HCT116 (cell line): Measurements from ENCODE around the gene NFAT5. TPM values are rescaled to one million over a fixed set of nuclear protein-coding genes. Genes with fewer than 3 reads are reported as not detected.

Source experiments
- ATAC-seq: fragments of 200-7000 bp; cut with Tn5 transposase; 2 replicates; pipeline ENCODE4 v1.9.1; 2020; ENCODE audit warnings: mild to moderate bottlenecking, moderate library complexity
- BruUV-seq: library from RNA; stranded (reverse); fragments of 400-500 nt; replicated peaks from 2 replicates; lab custom pipeline; 2021; lab: Mats Ljungman, UMichigan
- CTCF ChIA-PET: fragments of 300-600 bp; sonication (Branson Sonifier 250); formaldehyde crosslinking; loops from one replicate; lab custom pipeline; 2021; ENCODE audit warnings: antibody characterized with exemption; lab: Charles Lee
- POLR2A ChIA-PET: fragments of 300-600, 350-600 bp; sonication (Branson Sonifier 250); formaldehyde crosslinking; loops from one replicate; lab custom pipeline; 2021; ENCODE audit warnings: antibody characterized with exemption; lab: Charles Lee
- RAD21 ChIA-PET, 2 experiments: fragments of 300-600 bp; sonication (Branson Sonifier 250); formaldehyde crosslinking; loops; one replicate each; lab custom pipeline; 2023; ENCODE audit warnings: low total read pairs in 2 of 2; ENCODE audit not compliant: uncharacterized antibody in 2 of 2, unreplicated experiment in 2 of 2, low non-redundant PET in 1 of 2; lab: Charles Lee
- DNase-seq: peaks from one replicate; pipeline ENCODE4 v3.0.0-alpha.2; 2010; ENCODE audit warnings: low read depth, low spot score
- H2AFZ ChIP-seq: fragments of 200-600 bp; shearing (Covaris generic), sonication (generic); 2 replicates; pipeline ENCODE4 v1.6.1; 2017; ENCODE audit warnings: low read depth, mixed run types, mixed read lengths, antibody characterized with exemption, low read length; ENCODE audit not compliant: poor library complexity, severe bottlenecking
- H3K27ac ChIP-seq: 2 replicates; pipeline ENCODE4 v1.5.1; 2012; ENCODE audit warnings: low read depth, low read length
- H3K27me3 ChIP-seq: fragments of 200-600 bp; sonication (generic); 2 replicates; pipeline ENCODE4 v1.6.1; 2016; ENCODE audit warnings: mixed run types, low read length, mixed read lengths; ENCODE audit not compliant: insufficient read depth
- H3K36me3 ChIP-seq, 2 experiments: fragments of 200-500 bp in 1 of 2; fragments of 200-600 bp in 1 of 2; sonication (Bioruptor generic) in 1 of 2; sonication (generic) in 1 of 2; 2 replicates each; pipeline versions ENCODE4 v1.5.1 to v1.6.1; 2014 to 2016; ENCODE audit warnings: low read length in 2 of 2, inconsistent platforms in 1 of 2, mixed read lengths in 1 of 2, mixed run types in 1 of 2; ENCODE audit not compliant: insufficient read depth in 2 of 2, control insufficient read depth in 1 of 2
- H3K4me1 ChIP-seq, 2 experiments: fragments of 200-600 bp in 1 of 2; sonication (generic) in 1 of 2; 2 replicates each; pipeline versions ENCODE4 v1.5.1 to v1.6.1; 2012 to 2017; ENCODE audit warnings: low read length in 2 of 2, inconsistent platforms in 1 of 2, mild to moderate bottlenecking in 1 of 2, mixed read lengths in 1 of 2, mixed run types in 1 of 2, moderate library complexity in 1 of 2; ENCODE audit not compliant: insufficient read depth in 2 of 2, control insufficient read depth in 1 of 2
- H3K4me2 ChIP-seq: fragments of 200-600 bp; sonication (generic); 2 replicates; pipeline ENCODE4 v1.6.1; 2017; ENCODE audit warnings: mixed run types, low read length, mixed read lengths
- H3K4me3 ChIP-seq, 2 experiments: fragments of 200-600 bp in 1 of 2; sonication (generic) in 1 of 2; replicated peaks in 1 of 2; 2 replicates each; pipeline ENCODE4 v1.5.1; 2011 to 2016; ENCODE audit warnings: low read length in 2 of 2, control low read depth in 1 of 2, low read depth in 1 of 2, mild to moderate bottlenecking in 1 of 2, mixed read lengths in 1 of 2, mixed run types in 1 of 2
- H3K79me2 ChIP-seq: fragments of 200-600 bp; sonication (generic); 2 replicates; pipeline ENCODE4 v1.6.1; 2017; ENCODE audit warnings: mild to moderate bottlenecking, mixed run types, low read length, moderate library complexity, mixed read lengths; ENCODE audit not compliant: insufficient read depth
- H3K9ac ChIP-seq: fragments of 200-600 bp; sonication (generic); 2 replicates; pipeline ENCODE4 v1.6.1; 2016; ENCODE audit warnings: low read length, mixed read lengths
- H3K9me2 ChIP-seq: fragments of 200-600 bp; sonication (generic), shearing (Covaris generic); 2 replicates; pipeline ENCODE4 v1.6.1; 2017; ENCODE audit warnings: mixed run types, mild to moderate bottlenecking, moderate library complexity; ENCODE audit not compliant: insufficient read depth
- H3K9me3 ChIP-seq, 2 experiments: fragments of 200-500 bp in 1 of 2; fragments of 200-600 bp in 1 of 2; sonication (Bioruptor generic) in 1 of 2; sonication (generic) in 1 of 2; 2 replicates each; pipeline ENCODE4 v1.6.1; 2014 to 2017; ENCODE audit warnings: low read length in 2 of 2, mixed read lengths in 2 of 2, inconsistent platforms in 1 of 2, low read depth in 1 of 2, mild to moderate bottlenecking in 1 of 2, mixed run types in 1 of 2, moderate library complexity in 1 of 2; ENCODE audit not compliant: control insufficient read depth in 1 of 2, insufficient read depth in 1 of 2
- H4K20me1 ChIP-seq: fragments of 200-600 bp; sonication (generic), shearing (Covaris generic); 2 replicates; pipeline ENCODE4 v1.6.1; 2017; ENCODE audit warnings: mixed run types, mild to moderate bottlenecking, moderate library complexity; ENCODE audit not compliant: insufficient read depth
- CBX3 ChIP-seq: IDR thresholded peaks from 2 replicates; pipeline ENCODE4 v1.6.1; 2012; ENCODE audit warnings: low read depth
- CEBPB ChIP-seq: IDR thresholded peaks from 2 replicates; pipeline ENCODE4 v1.6.1; 2012; ENCODE audit warnings: low read depth
- ELF1 ChIP-seq: IDR thresholded peaks from 2 replicates; pipeline ENCODE4 v1.6.1; 2012; ENCODE audit warnings: low read depth, borderline replicate concordance
- EZH2 ChIP-seq: fragments of 200-600 bp; sonication (generic); IDR thresholded peaks from 2 replicates; pipeline ENCODE4 v1.6.1; 2017; ENCODE audit warnings: antibody characterized with exemption, mixed run types
- EZH2phosphoT487 ChIP-seq: fragments of 200-600 bp; IDR thresholded peaks from 2 replicates; pipeline ENCODE4 v1.6.1; 2018; ENCODE audit warnings: antibody characterized with exemption, borderline replicate concordance
- FOSL1 ChIP-seq: IDR thresholded peaks from 2 replicates; pipeline ENCODE4 v1.6.1; 2012; ENCODE audit warnings: low read depth
- POLR2A ChIP-seq: IDR thresholded peaks from 2 replicates; pipeline ENCODE4 v1.7.0; 2011; ENCODE audit warnings: borderline replicate concordance; ENCODE audit not compliant: insufficient read depth, insufficient read length; ENCODE audit errors: extremely low read depth
- SIN3A ChIP-seq: IDR thresholded peaks from 2 replicates; pipeline ENCODE4 v1.6.1; 2012; ENCODE audit warnings: low read depth
- SP1 ChIP-seq: IDR thresholded peaks from 2 replicates; pipeline ENCODE4 v1.6.1; 2012; ENCODE audit warnings: low read depth
- YY1 ChIP-seq: IDR thresholded peaks from 2 replicates; pipeline ENCODE4 v1.6.1; 2011; ENCODE audit warnings: low read length, low read depth, moderate library complexity, mild to moderate bottlenecking; ENCODE audit not compliant: insufficient replicate concordance; ENCODE audit errors: extremely low read depth
- ZBTB33 ChIP-seq: IDR thresholded peaks from 2 replicates; pipeline ENCODE4 v1.6.1; 2011; ENCODE audit warnings: mild to moderate bottlenecking, low read length, moderate library complexity; ENCODE audit not compliant: insufficient replicate concordance; ENCODE audit errors: extremely low read depth
- ZFX ChIP-seq: fragments of 450-650 bp; IDR thresholded peaks from 2 replicates; pipeline ENCODE4 v1.6.1; 2017
- ZNF274 ChIP-seq: fragments of 200-500 bp; sonication (Bioruptor generic); IDR thresholded peaks from 2 replicates; pipeline ENCODE4 v1.6.1; 2014; ENCODE audit warnings: mild to moderate bottlenecking, low read depth, low read length, inconsistent platforms
- intact Hi-C: fragments of 100-400 bp; cut with micrococcal nuclease; formaldehyde crosslinking; loops from 2 replicates; pipeline ENCODE4 v1.10.0; 2022
- total RNA-seq: library from RNA; stranded (reverse); gene quantifications from one replicate; pipeline ENCODE4 v1.2.1, GENCODE V29; 2021; ENCODE audit not compliant: unreplicated experiment
- TF ChIP-seq, protein P1 (sequence below), 3 experiments: fragments of 200-600 bp in 1 of 3; sonication (generic) in 1 of 3; IDR thresholded peaks in 2 of 3; conservative IDR thresholded peaks in 1 of 3; 2 replicates each; pipeline ENCODE4 v1.5.1; 2012 to 2017; ENCODE audit warnings: low read depth in 2 of 3, low read length in 2 of 3, antibody characterized with exemption in 1 of 3, borderline replicate concordance in 1 of 3, control low read depth in 1 of 3, mild to moderate bottlenecking in 1 of 3, mixed read lengths in 1 of 3, mixed run types in 1 of 3, moderate library complexity in 1 of 3; ENCODE audit not compliant: insufficient read depth in 1 of 3

NFAT5 gene
- total RNA-seq, 1 experiment from 2014 or later, result 67.4 TPM

- intact Hi-C loops, result no loop called here
- no peaks in the 10 kb centered on the region for H3K9me3 ChIP-seq
- ATAC-seq, result no peak
- POLR2A ChIA-PET, result interaction anchor here (2.3 kb wide), 1 partner anchor 32 kb away, joined by 17 read pairs; no protein-coding TSS in a partner anchor
- no peaks in the 10 kb centered on the region for H3K9me2 ChIP-seq
- no TSS peak for BruUV-seq
- H3K27ac ChIP-seq, result no peak overlapping the region
- H4K20me1 ChIP-seq, result peaks cover 11% of the 10 kb centered on the region; the same call in 1 of the 2 replicates
- H3K79me2 ChIP-seq, result peaks cover 34% of the 10 kb centered on the region
- TF ChIP-seq ZFX (no peak), YY1 (no peak), SP1 (no peak), SIN3A (no peak), EZH2phosphoT487 (no peak), CEBPB (no peak), ELF1 (no peak), POLR2A (no peak), ZBTB33 (no peak), ZNF274 (no peak), EZH2 (no peak), FOSL1 (no peak), CBX3 (no peak)
- TF ChIP-seq, protein P1, sequence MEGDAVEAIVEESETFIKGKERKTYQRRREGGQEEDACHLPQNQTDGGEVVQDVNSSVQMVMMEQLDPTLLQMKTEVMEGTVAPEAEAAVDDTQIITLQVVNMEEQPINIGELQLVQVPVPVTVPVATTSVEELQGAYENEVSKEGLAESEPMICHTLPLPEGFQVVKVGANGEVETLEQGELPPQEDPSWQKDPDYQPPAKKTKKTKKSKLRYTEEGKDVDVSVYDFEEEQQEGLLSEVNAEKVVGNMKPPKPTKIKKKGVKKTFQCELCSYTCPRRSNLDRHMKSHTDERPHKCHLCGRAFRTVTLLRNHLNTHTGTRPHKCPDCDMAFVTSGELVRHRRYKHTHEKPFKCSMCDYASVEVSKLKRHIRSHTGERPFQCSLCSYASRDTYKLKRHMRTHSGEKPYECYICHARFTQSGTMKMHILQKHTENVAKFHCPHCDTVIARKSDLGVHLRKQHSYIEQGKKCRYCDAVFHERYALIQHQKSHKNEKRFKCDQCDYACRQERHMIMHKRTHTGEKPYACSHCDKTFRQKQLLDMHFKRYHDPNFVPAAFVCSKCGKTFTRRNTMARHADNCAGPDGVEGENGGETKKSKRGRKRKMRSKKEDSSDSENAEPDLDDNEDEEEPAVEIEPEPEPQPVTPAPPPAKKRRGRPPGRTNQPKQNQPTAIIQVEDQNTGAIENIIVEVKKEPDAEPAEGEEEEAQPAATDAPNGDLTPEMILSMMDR (IDR thresholded peaks at IDR 0.05 in 2 of 3, conservative IDR thresholded peaks at IDR 0.05 in 1 of 3; ENCODE audit: borderline replicate concordance in 1 of 3, insufficient read depth in 1 of 3, low read depth in 2 of 3, low read length in 2 of 3), result no peak
- TF ChIP-seq, all 23 proteins: peak for 0
- no peak overlapping the region for H2AFZ ChIP-seq
- H3K9ac ChIP-seq, result no peak overlapping the region
- H3K4me3 ChIP-seq, result no peak overlapping the region
- H3K4me2 ChIP-seq, result no peak overlapping the region
- H3K4me1 ChIP-seq, result peaks cover 23 to 26% of the 10 kb centered on the region in 2 experiments
- no peaks in the 10 kb centered on the region for H3K27me3 ChIP-seq
- peaks cover 3 to 7% of the 10 kb centered on the region in 2 experiments; a peak in 3 of 4 replicates for H3K36me3 ChIP-seq
- ChIA-PET CTCF (no interaction called here), RAD21 (no interaction called here)
- no peak for DNase-seq
These were observed 3.0 kb upstream of the NFAT5 start for GRCh38 chr16:69562813-69563212.
